GM21528 (cell line): ENCODE data around the gene PLEKHA1.

Source experiments
- ATAC-seq: cut with Tn5 transposase; IDR thresholded peaks from one replicate; pipeline ENCODE4 v1.9.1; 2021; ENCODE audit warnings: mild to moderate bottlenecking, moderate library complexity; ENCODE audit not compliant: unreplicated experiment, low FRiP score

The PLEKHA1 gene

GRCh38 chr10:122419876-122420623 is 45.5 kb downstream of the PLEKHA1 start:
- ATAC-seq = no peak

GRCh38 chr10:122420624-122421007 is 46.1 kb downstream of the PLEKHA1 start:
- no peak for ATAC-seq

GRCh38 chr10:122421054-122421625 is 46.6 kb downstream of the PLEKHA1 start:
- no peak for ATAC-seq

- ATAC-seq = no peak
Observed at GRCh38 chr10:122421742-122422141, 47.2 kb downstream of the PLEKHA1 start.

- ATAC-seq = no peak
Observed at GRCh38 chr10:122422266-122422989, 47.9 kb downstream of the PLEKHA1 start.

- ATAC-seq = no peak
Observed at GRCh38 chr10:122424059-122424458, 49.6 kb downstream of the PLEKHA1 start.

GRCh38 chr10:122426829-122427228 is 52.3 kb downstream of the PLEKHA1 start:
- ATAC-seq = no peak

GRCh38 chr10:122427280-122427679 is 52.8 kb downstream of the PLEKHA1 start:
- no peak for ATAC-seq

GRCh38 chr10:122435212-122435827 is 60.8 kb downstream of the PLEKHA1 start:
- ATAC-seq = no peak

GRCh38 chr10:122441961-122442360 is 67.5 kb downstream of the PLEKHA1 start:
- ATAC-seq = no peak

- ATAC-seq = no peak
Observed at GRCh38 chr10:122445469-122445868, 71.0 kb downstream of the PLEKHA1 start.

- ATAC-seq = no peak
Observed at GRCh38 chr10:122445904-122446303, 71.4 kb downstream of the PLEKHA1 start.

GRCh38 chr10:122446668-122447423 is 72.3 kb downstream of the PLEKHA1 start:
- ATAC-seq = no peak

GRCh38 chr10:122448600-122448999 is 74.1 kb downstream of the PLEKHA1 start:
- no peak for ATAC-seq

GRCh38 chr10:122449153-122449552 is 74.6 kb downstream of the PLEKHA1 start:
- no peak for ATAC-seq

GRCh38 chr10:122450353-122450990 is 76.0 kb downstream of the PLEKHA1 start:
- ATAC-seq = no peak

- ATAC-seq = no peak
Observed at GRCh38 chr10:122454071-122454470, 79.6 kb downstream of the PLEKHA1 start.

- ATAC-seq = no peak
Observed at GRCh38 chr10:122454603-122455080, 80.1 kb downstream of the PLEKHA1 start, which contains the start of gene ARMS2. Gene ARMS2 (plus strand): TSS chr10:122454653. CDS start chr10:122454728, 75 bp downstream.

GRCh38 chr10:122455376-122456079 is 81.0 kb downstream of the PLEKHA1 start:
- ATAC-seq = no peak
